ENCODE results near the gene PKP2. TPM values are rescaled to one million over a fixed set of nuclear protein-coding genes. Genes with fewer than 3 reads are reported as not detected.
A peak's percentile ranks its signal among the peaks of the same experiment; 100 is the strongest.

PKP2 gene
- total and polyA plus RNA-seq, 2 of the 13 experiments (the other 11 are each of a cell fraction or from before 2014, with no cell fraction given) = 15.1 to 25.3 TPM

- TF ChIP-seq MZF1 (CRISPR knock-in tag; IDR thresholded peaks at IDR 0.05; ENCODE audit: borderline replicate concordance) = no peak
- peak; percentile 48 for TF ChIP-seq ZMYM4 (CRISPR knock-in tag; IDR thresholded peaks at IDR 0.05)
- no peak for TF ChIP-seq AKAP8 (CRISPR knock-in tag; IDR thresholded peaks at IDR 0.05)
- TF ChIP-seq E2F1 (CRISPR knock-in tag; IDR thresholded peaks at IDR 0.05) = peak; percentile 47; the same call in 1 of the 2 replicates
- peak; percentile 52; the same call in 1 of the 2 replicates for TF ChIP-seq POLR2G (IDR thresholded peaks at IDR 0.05; ENCODE audit: low read depth, low read length)
- no peak for TF ChIP-seq FOXJ3 (CRISPR knock-in tag; IDR thresholded peaks at IDR 0.05; ENCODE audit: borderline replicate concordance)
- TF ChIP-seq ZNF772 (CRISPR knock-in tag; IDR thresholded peaks at IDR 0.05) = peak; percentile 89
- no peak for TF ChIP-seq TFE3 (CRISPR knock-in tag; IDR thresholded peaks at IDR 0.05)
- peak; percentile 75 for TF ChIP-seq PHF8 (CRISPR knock-in tag; IDR thresholded peaks at IDR 0.05)
- peak; percentile 17; the same call in 1 of the 2 replicates for TF ChIP-seq HOXA9 (CRISPR knock-in tag; IDR thresholded peaks at IDR 0.05; ENCODE audit: borderline replicate concordance)
- TF ChIP-seq CC2D1A (CRISPR knock-in tag; IDR thresholded peaks at IDR 0.05) = no peak
- no peak for TF ChIP-seq SP1 (IDR thresholded peaks at IDR 0.05)
- TF ChIP-seq SP1 (CRISPR knock-in tag; IDR thresholded peaks at IDR 0.05) = 0 out of 2 replicates have a peak, but pooled peaks have one; percentile 11
- TF ChIP-seq ZNF839 (CRISPR knock-in tag; IDR thresholded peaks at IDR 0.05; ENCODE audit: borderline replicate concordance) = no peak
- peak; percentile 72 for TF ChIP-seq KMT2B (CRISPR knock-in tag; IDR thresholded peaks at IDR 0.05)
- TF ChIP-seq TFDP2 (CRISPR knock-in tag; IDR thresholded peaks at IDR 0.05) = peak; percentile 29; the same call in 1 of the 2 replicates
- TF ChIP-seq ZBTB14 (CRISPR knock-in tag; IDR thresholded peaks at IDR 0.05) = peak; percentile 88
- peak; percentile 17; the same call in 1 of the 2 replicates for TF ChIP-seq ELF3 (CRISPR knock-in tag; IDR thresholded peaks at IDR 0.05)
- peak; percentile 33; the same call in 1 of the 2 replicates for TF ChIP-seq THRA (CRISPR knock-in tag; IDR thresholded peaks at IDR 0.05; ENCODE audit: borderline replicate concordance)
- no peak; the same call in 1 of the 2 replicates for TF ChIP-seq BCL3 (CRISPR knock-in tag; IDR thresholded peaks at IDR 0.05)
- TF ChIP-seq HCFC1 (IDR thresholded peaks at IDR 0.05; ENCODE audit: low read depth, low read length) = 0 out of 2 replicates have a peak, but pooled peaks have one; percentile 14
Measured at GRCh38 chr12:32896432-32897280, at the start of gene PKP2 (continued).
